Measurements from ENCODE around the gene CDYL. TPM values are rescaled to one million over a fixed set of nuclear protein-coding genes. Genes with fewer than 3 reads are reported as not detected.

The CDYL gene
- polyA plus RNA-seq, 12 donors, result 16.9 to 30.6 (median 21.3) TPM; not detected in 1

DNA sequence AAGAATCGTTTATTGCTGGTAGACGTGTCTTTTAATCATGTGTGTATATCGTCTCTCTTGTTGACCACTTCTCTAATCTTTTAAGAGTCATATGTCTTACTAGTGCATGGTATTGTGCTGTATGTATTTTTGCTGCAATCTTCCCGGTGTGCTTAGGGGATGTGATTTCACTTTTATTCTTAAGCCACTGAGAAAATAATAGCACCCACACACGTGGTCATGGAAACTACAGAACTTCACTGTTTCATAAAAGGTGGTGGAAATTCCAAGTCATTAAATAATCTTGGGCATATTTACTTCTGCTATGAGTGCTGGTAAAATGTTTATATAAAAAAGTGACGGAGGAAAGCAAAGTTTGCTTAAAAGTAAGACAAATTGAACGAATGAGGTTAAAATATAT is 3.0 kb upstream of the CDYL start:
- no peak for DNase-seq

- no peak for DNase-seq
Observed at GRCh38 chr6:4774296-4774695, 1.9 kb upstream of the CDYL start.

DNA sequence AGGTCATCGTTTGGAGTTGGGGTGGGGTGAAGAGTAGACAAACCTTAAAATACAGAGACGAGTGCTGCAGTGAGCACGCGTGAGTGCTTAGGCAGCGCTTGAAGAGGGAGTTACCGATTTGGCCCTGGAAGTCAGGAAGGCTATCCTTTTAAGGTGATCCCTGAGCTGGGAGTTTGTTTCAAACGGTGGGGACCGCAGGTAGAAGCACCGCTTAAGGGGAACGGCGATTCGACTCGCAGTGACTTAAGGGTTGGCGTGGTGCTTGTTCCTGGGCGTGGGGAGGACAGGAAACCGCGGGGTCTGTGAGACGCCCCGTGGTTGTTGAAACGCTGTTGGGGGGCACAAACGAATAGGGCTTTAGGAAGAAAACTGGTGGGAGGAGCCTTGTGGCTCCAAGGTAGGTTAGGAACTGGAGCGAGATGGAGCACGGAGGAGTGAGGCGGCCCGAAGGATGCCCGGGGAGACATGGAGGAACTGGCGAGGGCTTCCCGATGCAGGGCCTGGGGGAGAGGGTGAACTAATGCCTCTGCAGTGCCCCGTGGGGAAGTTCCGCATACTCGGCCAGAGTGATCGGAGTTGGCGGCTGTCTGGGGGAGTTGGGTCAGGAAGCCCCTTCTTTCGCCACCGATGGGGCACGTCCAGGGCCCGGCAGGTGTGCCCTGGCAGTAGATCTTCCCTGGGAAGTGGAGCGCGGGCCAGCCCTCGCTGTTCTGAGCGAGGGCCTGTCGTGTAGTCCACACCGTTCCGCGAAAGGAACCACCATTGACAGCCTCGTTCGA is 1.3 kb upstream of the CDYL start:
- no peak for DNase-seq

GRCh38 chr6:4775494-4776130 is 592 bp upstream of the CDYL start:
- peak; percentile 55 for DNase-seq

DNA sequence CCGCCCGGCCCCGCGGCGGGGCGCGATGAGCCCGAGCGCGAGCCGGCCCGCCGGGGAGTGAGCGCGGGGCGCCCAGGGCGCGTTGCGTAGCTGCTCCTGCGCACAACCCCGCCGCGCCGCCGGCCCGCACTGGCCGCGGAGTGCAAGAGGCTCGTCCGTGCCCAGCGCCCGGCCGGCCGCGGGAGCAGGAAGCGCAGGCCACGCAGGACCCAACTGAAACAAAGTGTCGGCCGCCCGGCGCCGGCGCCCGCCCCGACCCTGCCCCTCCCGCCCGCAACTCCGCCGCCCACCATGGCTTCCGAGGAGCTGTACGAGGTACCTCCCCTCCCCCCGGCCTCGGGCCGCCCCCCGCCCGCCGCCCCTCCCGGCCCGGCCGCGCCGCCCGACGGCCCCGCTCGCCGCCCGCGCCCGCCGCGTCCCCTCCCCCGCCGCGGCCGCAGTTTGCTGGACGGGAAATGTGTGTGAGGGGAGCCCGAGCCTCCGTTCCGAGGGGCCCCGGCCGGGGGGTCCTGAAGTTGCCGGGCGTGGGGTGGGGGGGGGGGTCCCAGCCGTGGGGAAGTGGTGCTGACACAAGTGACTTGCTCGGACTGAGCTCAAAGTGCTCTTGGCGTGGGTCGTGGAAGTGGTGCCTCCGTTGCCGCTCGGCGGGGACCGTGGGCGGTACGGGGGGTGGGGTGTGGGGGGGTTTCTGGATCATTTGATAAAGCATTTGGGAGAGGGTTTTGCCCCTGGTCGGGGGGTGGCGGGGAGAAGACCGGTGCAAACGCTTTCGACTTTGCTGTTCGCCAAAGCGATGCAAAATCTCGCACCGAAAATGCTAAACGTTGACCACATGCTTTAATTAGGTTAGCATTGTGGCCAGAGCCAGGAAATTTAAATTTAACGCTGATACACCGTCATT is 539 bp downstream of the CDYL start:
- DNase-seq, result peak; percentile 36

DNA sequence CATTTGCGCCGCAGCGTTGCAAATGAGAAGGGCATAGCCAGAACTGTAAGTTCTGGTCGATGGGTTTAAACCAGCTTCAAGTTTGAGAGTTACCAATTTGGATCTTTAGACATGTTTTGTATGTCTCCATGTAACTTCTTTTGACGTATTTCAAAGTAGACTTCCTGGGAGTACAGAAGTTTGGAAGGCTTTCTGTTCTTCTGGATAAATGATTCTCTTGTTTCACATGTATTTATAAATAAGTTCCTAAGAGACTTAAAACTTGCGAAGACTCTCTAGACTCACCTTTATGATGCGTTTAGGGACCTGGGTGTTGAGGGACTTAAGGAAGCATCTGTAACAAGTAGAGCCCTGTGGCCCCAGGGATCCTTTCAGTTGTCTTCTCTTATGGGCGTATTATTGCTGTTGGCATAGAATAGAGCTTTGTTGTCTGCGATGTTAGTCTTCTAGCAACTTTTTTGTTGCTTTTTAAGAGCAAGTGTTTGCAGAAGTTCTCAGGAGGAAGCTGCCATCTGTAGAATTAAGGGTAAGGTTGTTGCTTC is 1.3 kb downstream of the CDYL start:
- DNase-seq, result peak; percentile 37

GRCh38 chr6:4778086-4778485 is 1.9 kb downstream of the CDYL start:
- no peak for DNase-seq

GRCh38 chr6:4780360-4780812 is 4.2 kb downstream of the CDYL start:
- DNase-seq, result no peak

DNA sequence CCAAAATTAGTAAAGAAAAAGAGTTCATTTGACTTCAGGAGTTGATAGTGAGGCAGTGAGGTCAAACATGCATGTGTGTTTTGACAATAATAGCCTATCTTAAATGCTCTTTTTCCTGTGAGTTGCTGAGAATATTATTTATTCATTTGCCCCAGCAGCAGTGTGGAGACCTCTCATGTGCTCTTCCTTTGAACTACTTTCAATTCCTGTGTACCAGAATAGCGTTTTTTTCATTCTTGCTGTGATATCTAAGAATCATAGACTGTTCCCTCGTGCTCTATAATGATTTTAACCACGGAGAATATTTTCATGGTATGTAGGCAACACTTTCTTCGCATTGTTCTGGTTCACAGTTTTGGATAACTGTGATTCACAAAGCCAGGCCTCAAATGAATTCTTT is 5.2 kb downstream of the CDYL start:
- DNase-seq, result no peak

DNA sequence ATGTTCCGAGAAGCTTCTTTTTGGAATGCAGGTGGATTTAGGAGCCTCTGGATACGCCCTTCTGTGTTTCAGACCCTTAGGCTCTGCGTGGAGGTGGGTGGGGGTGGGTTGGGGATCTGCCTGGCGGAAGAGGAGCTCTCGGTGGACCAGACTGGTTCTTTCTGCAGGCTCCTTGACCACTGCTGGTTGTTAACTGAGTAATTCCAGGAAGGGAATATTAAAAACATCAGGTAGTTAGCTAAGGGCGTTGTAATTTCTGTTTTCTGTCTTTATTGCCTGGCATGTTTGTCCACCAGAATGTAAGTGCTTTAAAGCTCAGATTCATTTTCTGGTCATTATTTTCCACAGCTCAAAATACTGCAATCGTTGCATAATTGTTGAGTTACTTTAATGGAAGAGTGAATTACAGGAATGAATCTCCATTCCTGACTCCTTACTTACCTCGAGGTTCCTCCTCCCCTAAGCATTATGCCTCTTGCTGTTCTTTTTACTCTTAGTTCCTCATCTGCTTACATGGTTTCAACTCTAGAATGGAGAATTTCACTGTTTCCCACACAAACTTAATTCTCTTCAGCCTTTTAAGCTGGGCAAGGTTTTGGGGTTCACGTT is 5.9 kb downstream of the CDYL start:
- DNase-seq, result no peak

DNA sequence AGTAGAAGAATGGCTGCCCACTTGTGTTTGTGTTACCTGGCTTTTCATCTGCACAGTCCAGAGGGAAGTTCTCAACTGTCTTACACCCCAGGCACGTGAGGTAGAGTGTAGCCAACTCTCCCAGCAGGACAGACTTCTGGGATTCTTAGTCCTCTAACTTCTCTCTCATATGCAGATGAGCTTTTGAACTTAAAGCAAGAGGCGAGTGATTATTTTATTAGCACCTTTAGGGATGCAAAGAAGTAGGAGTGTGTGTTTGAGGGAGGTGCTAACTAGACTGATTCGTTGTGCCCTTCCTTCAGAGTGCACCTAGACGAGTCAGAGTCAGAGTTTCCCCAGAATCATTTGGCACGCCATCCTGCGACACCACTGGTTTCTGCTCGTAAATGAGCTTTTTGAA is 10.8 kb downstream of the CDYL start:
- DNase-seq, result no peak

DNA sequence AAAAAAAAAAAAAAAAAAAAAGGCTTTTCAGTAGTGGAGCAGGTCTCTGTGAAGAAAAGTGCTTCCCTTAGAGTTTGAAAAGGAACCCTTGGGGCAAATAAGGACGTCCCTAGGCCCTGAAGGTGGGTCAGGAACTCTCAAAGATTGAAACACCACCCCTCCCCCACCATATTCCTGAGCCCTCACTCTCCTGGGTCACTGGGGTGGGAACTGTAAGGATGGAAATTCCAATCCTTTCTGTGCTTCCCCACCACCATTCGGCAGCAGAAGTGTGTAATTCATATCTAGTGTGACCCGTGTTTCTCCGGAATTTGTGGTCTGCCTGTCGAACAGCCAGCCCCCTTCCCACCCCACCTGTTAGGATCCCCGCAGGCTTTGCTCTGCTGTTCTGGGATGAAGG is 12.3 kb downstream of the CDYL start:
- no peak for DNase-seq

DNA sequence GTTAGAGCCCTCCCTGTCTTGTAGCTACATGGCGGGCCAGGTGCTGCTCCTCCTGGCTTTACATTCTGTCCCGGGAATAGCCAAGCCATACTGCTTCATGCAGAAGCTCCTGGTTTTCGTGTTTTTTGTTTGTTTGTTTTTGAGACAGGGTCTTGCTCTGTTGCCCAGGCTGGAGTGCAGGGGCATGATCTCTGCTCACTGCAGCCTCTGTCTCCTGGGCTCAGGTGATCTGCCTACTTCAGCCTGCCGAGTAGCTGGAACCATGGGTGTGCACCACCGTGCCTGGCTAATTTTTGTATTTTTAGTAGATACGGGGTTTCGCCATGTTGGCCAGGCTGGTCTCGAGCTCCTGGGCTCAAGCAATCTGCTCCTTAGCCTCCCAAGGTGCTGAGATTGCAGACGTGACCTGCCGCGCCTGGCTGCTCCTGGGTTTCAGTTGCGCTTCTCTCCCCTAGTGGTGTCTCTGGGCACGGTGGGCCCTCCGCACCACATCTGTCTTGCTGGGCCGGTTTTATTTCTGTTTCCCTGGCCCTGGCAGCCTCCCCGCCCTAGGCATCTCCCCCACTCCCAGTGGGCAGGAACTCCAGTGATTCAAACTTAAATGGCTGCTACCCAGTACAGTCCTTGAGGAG is 12.9 kb downstream of the CDYL start:
- DNase-seq, result no peak

- no peak for DNase-seq
Observed at GRCh38 chr6:4790158-4790899, 14.1 kb downstream of the CDYL start.

DNA sequence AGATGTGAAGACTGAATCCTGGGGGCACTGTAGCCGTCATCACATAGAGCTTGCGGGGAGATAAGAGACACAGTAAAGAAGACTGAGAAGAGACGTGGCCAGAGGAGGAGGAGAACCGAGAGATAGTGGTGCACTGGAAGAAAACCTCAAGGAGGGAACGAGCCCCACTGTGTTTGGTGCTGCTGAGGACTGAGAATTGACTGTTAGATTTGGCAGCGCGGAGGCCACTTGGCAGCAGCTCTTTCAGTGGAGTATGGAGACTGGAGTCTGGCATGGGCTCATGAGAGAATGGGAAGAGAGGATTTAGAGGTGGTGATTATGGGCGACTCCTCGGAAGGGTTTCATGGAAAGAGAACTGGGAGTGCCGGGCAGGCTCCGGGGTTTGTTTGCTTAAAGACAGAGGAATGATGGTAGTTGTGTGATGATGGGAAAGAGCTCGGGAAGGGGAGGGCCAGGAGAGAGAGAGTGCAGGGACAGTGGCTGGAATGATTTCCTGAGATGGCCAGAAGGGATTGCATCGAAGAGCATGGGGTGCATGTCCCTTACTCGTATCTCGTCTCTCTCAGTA is 18.0 kb downstream of the CDYL start:
- no peak for DNase-seq

GRCh38 chr6:4797587-4797986 is 21.4 kb downstream of the CDYL start:
- DNase-seq, result no peak

GRCh38 chr6:4799912-4800311 is 23.7 kb downstream of the CDYL start:
- no peak for DNase-seq

DNA sequence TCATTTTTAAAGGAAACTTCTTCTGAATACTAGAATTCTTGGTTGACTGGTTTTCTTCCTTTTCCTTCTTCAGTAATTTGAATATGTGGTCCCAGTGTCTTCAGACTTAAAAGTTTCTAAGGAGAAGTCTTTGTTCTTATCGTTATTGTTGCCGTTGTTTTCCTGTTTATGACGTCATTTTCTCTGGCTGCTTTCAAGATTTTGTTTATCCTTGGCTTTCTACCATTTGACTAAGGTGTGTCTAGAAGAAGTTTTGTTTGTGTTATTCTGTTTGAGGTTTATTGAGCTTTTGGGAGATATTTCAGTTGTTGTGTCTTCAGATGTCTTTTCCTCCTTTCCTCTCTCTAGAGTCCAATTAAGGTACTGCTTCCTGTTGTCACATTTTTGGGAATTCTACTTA is 24.5 kb downstream of the CDYL start:
- DNase-seq, result no peak

DNA sequence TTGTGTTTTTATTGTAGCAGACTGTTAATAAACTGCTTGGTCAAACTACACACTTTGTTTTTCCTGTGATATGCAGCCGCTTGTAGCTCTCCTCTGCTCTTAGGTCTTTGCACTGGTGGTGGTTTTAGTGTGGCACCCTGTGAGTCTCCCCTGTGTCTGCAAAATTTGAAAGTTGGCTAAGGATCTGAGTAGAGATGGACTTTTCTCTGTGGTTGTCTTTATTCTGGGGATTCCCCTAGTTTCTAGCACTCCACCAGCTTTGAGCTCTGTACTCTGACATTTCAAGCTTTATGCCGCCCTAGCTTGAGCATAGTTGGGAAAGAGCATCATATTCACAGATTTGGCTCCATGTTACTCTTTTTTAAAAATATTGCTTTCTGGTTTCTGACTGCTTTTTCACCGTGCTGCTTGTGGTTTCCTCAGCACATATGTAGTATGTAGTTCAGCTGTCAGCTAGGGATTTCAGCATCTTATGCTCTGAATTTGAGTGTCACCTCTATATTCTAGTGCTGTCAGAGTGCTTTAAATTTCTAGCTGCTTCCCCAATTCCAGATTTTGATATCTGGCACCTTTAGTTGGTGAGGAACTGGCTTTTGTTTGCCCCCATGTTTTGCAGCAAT is 25.4 kb downstream of the CDYL start:
- DNase-seq, result no peak
